GM21825 (cell line): ENCODE data around the gene ADIG.
"Not testable (repeated sequence)": the region's sequence is repeated elsewhere in the genome, so short reads cannot be mapped to it uniquely, and the experiment has no call there.

Experiments used
- ATAC-seq: cut with Tn5 transposase; IDR thresholded peaks from one replicate; pipeline ENCODE4 v1.9.1; 2021; ENCODE audit warnings: mild to moderate bottlenecking, moderate library complexity; ENCODE audit not compliant: unreplicated experiment

Gene ADIG

DNA sequence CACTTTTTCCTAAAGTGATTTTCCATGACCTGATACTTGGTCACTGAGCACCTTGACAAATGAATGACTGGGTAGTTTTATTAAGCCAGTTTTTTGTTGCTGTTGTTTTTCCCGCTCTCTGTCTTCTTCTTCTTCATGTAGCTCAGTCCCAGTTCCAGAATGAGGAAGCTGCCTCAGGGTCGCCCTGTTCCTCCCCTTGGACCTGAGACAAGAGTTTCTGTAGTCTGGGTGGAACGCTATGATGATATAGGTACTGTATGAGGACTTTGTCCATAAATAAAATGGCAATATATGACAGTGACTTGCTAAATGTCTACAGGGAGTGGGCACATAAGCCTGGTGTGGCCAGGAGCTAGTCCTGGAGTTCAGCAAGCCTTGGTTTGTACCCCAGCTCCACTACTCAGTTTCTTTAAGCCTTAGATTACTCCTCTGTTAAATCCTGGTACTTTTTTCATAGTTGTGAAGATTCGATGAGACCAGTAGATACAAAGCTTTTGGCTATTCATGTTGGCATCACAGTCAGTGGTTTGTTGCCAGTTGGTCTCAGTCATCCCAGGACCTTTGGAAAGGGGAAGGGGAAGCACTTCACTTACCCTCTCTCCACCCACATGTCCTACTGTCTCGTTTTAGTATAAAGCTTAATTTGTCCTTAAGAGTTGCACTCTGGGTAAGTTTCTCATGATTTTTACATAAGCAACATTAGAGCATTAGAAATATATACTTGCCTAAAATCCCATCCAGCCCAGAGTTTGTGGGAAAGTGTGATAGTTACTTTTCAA is 11.1 kb upstream of the ADIG start:
- ATAC-seq = no peak

- no peak for ATAC-seq
These were observed 7.6 kb upstream of the ADIG start for GRCh38 chr20:38573413-38573812.

DNA sequence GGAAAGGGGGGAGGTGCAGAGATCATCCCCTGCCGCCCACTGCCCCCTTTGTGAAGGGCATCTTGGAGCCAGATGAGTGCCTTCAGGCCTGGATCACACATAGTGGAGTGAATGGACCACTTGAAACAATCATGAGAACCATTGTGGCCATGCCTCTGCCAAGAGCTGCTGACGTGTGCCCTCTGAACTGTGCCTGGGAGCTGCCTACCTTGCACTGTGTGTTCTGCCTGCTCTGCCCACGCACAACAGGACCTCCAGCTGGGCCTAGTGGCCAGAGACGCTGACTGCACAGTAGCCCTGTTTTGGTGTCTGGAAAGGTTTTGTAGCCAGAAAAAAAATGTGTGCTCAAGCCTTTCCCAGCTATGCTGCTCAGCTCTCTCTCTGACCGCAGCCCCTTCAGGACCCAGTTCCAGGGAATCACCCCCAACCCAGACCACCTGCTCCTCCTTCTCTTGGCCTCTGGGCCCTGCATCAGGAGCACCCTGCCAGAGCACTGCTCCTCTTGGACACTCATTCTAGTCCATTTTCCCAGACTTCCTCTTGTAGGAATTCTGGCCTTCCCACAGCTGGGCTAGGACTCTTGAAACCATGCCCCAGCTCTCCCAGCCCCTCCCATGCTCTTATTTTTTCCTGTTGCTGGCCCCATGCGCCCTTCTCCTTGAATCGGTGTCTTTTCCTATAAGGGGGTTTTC is 1.6 kb upstream of the ADIG start:
- ATAC-seq = no peak

GRCh38 chr20:38579921-38580320 is 1.1 kb upstream of the ADIG start:
- ATAC-seq = no peak

GRCh38 chr20:38581830-38582358 is 897 bp downstream of the ADIG start:
- ATAC-seq = no peak

DNA sequence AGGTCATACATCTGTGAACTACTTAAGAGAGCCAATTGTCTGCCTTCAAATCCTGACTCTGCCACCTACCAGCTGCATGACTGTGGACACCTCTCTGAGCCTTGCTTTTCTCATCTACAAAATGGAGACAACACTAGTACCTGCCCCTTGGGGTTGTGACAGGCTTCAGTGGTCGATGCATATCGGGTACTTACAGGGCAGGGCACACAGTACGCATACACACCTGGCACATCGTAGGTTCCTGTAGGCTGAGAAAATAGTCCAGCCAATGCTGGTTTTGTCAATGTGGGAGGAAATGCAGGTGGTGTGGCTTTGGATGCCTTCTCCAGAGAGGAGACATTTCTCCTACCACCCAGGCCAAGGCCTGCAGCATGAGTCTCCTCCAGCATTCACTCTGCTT is 2.3 kb downstream of the ADIG start:
- ATAC-seq = no peak

GRCh38 chr20:38584099-38584763 is 3.2 kb downstream of the ADIG start:
- no peak for ATAC-seq

DNA sequence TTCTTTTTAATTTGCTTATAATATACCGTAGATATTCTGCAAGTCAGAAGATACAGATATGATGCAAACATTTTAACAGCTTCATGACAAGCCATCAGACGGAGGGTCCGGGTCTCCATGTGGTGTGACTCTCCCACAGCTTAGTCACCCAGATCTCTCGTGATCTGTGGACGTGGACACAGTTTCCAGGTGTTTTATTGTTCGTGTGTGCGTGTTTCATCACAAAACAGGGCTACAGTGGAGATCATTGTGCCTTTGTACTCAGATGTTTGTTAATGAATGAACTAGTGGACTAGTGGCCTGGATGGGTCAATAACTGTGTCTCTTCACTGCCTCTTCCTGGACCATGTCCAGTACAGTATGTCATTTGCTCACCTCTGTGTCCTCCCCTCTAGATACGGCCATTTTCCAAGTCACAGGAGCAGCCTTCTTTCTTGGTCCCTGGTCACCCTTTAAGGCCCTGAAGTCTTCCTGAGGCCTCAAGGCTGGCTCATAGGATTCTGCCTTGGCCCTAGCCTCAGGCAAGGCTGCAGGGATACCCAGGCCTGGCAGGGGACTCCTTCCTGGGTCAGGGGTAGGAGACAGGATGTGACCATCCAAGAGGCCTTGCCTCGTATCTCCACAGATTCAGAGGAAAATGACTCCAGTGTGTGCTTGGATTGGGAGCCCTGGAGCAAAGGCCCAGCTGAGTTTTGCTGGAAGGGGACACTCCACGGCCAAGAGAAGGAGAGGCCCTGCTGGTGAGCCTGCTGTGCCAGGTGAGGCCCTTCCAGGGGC is 4.6 kb downstream of the ADIG start:
- ATAC-seq = no peak

GRCh38 chr20:38586181-38586525 is 5.2 kb downstream of the ADIG start:
- ATAC-seq = no peak

GRCh38 chr20:38588303-38588702 is 7.3 kb downstream of the ADIG start:
- no peak for ATAC-seq

DNA sequence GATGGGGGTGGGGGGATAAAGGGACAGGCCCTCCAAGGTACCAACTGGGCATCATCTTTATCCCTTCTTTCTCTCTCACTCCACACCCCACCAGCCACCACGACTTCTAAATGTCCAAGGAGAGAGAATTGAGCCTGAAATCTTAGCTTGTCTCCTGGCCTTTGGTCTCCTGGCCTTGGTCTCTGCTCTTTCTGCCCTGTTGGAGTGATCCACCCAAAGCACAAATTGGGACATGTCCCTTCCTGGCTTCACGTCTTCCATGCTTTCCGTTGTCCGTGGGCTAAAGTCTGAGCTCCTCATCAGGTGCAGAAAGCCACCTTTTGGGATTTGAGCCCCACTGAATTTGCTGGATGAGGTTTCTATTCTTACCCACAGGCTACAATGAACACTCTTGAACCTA is 8.4 kb downstream of the ADIG start:
- no peak for ATAC-seq

DNA sequence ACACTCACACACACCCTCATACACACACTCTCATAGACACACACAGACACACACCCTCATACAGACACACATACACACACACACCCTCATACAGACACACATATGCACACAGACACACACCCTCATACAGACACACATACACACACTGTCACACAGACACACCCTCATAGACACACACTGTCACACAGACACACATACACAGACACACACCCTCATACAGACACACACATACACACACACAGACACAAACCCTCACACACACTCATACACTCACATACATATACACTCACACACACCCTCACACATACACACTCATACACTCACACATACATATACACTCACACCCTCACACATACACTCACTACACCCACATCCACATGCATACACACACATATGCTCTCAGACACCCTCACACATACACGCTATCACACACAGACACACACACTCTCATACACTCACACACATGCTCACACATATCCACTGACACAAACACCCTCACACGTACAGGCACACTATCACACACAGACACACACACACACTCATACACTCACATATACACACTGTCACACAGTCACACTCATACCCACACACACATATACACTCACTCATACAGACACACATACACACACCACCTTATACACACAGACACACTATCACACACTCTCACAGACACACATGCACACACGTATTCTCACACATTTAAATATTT is 9.1 kb downstream of the ADIG start:
- ATAC-seq = no peak

GRCh38 chr20:38590676-38591473 is 9.9 kb downstream of the ADIG start:
- ATAC-seq = no peak

DNA sequence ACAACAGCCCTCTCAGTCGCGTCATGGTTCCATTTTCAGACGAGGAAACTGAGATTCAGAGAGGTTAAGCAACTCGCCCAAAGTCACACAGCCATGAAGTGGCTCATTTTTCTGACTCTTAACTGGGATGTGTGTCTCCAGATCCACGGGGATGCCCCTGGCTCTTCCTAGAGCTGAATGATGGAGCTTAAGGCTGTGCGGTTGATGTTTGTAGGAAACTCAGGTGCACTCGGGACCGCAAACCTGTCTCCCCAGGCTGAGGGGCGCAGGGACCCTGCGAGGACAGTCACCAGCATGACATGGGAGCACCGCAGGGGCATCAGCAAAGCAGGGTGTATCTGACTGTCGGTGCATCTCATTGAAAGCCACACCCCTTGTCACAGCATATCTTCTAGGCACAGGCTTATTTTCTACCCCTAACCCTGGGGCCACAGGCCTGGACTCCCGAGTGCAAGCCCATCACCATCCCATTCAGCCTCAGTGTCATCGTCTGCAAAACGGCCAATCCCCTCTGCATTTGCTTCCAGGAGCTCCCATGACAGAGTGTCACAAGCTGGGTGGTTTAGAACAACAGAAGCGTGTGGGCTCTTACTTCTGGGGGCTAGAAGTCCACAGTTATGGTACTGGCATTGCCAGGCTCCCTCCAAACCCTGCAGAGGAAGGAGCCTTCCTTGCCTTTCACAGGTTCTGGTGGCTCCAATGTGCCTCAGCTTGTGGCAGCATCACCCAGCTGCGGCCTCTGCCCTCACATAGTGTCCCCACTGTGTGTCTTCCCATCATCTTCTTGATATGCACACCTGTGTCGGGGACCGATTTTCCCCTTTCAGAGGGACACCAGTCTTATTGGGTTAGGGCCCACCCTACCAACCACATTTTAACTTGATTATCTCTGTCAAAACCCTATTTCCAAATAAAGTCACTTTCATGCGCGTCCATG is 10.7 kb downstream of the ADIG start:
- no peak for ATAC-seq

GRCh38 chr20:38592411-38592790 is 11.4 kb downstream of the ADIG start:
- ATAC-seq = not testable (repeated sequence)

DNA sequence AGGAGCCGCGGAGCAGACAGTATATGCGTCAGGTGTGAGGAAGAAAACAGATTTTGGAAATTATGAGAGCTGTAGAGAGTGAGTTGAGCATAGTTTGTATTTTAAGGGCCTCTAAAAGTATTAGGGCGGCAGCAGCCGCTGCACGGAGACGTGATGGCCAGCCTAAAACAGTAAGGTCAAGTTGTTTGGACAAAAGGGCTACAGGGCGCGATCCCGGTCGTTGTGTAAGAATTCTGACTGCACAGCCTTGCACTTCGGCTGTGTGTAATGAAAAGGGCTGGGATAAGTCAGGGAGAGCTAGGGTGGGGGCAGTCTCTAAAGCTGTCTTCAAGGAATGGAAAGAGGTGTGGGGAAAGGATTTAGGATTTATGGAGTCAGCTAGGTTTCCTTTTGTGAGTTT is 13.3 kb downstream of the ADIG start:
- ATAC-seq = not testable (repeated sequence)

GRCh38 chr20:38595886-38596285 is 14.9 kb downstream of the ADIG start:
- not testable (repeated sequence) for ATAC-seq

DNA sequence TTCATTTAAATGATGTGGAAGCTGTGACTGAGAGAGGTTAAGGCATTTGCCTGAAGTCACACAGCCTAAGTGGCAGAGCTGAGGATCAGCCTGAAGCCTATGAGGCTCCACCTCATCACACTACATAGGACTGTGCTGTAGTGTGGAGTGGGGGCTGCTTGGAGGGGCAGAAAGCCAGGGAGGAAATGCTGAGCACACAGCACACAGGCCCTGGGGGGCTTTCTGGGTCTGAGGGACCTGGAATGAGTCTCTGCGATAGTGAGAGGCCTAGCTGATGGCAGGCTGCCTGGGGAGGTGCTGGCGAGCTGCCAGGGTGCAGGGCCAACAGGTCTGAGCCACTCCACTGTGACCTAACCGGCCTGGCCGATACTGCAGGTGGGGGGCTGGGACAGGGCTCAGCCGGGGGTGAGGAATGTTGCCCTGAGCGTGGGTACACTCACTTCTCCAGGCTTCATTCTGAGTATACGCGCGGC is 18.4 kb downstream of the ADIG start:
- no peak for ATAC-seq
